H9 (cell line): Measurements from ENCODE around the gene PRSS2. TPM values are rescaled to one million over a fixed set of nuclear protein-coding genes. Genes with fewer than 3 reads are reported as not detected.
"Not testable (repeated sequence)": the region's sequence is repeated elsewhere in the genome, so short reads cannot be mapped to it uniquely, and the experiment has no call there.

ENCODE experiments used
- DNase-seq: peaks from one replicate; pipeline ENCODE4 v3.0.0-alpha.2; 2017
- H2AFZ ChIP-seq: one replicate; pipeline ENCODE4 v1.6.1; 2013; ENCODE audit warnings: mild to moderate bottlenecking, low read length, control low read depth, moderate library complexity
- H2AK5ac ChIP-seq: 2 replicates; pipeline ENCODE4 v1.6.1; 2013; ENCODE audit warnings: low read length, control low read depth, mixed read lengths; ENCODE audit not compliant: insufficient read length
- H2BK120ac ChIP-seq: one replicate; pipeline ENCODE4 v1.6.1; 2013; ENCODE audit warnings: low read depth, mild to moderate bottlenecking, low read length, control low read depth, inconsistent platforms; ENCODE audit not compliant: poor library complexity, severe bottlenecking
- H2BK12ac ChIP-seq: 2 replicates; pipeline ENCODE4 v1.6.1; 2013; ENCODE audit warnings: low read length, control low read depth, mixed read lengths, low read depth; ENCODE audit not compliant: insufficient read length
- H2BK15ac ChIP-seq: 2 replicates; pipeline ENCODE4 v1.6.1; 2013; ENCODE audit warnings: low read depth, low read length, control low read depth
- H2BK20ac ChIP-seq: one replicate; pipeline ENCODE4 v1.6.1; 2013; ENCODE audit warnings: low read depth, mild to moderate bottlenecking, low read length, control low read depth, inconsistent platforms; ENCODE audit not compliant: poor library complexity, severe bottlenecking
- H2BK5ac ChIP-seq: 2 replicates; pipeline ENCODE4 v1.6.1; 2013; ENCODE audit warnings: low read length, control low read depth, mixed read lengths; ENCODE audit not compliant: insufficient read length
- H3K14ac ChIP-seq: 2 replicates; pipeline ENCODE4 v1.6.1; 2013; ENCODE audit warnings: low read length, control low read depth; ENCODE audit not compliant: insufficient read depth
- H3K18ac ChIP-seq: 2 replicates; pipeline ENCODE4 v1.6.1; 2013; ENCODE audit warnings: low read depth, mild to moderate bottlenecking, mixed read lengths, low read length, control low read depth; ENCODE audit not compliant: insufficient read length
- H3K23ac ChIP-seq: 2 replicates; pipeline ENCODE4 v1.6.1; 2013; ENCODE audit warnings: low read length, control low read depth, mixed read lengths, low read depth; ENCODE audit not compliant: insufficient read length
- H3K23me2 ChIP-seq: 2 replicates; pipeline ENCODE4 v1.6.1; 2013; ENCODE audit warnings: low read depth, mild to moderate bottlenecking, mixed read lengths, low read length, control low read depth; ENCODE audit not compliant: insufficient read length, poor library complexity, severe bottlenecking
- H3K27ac ChIP-seq: 2 replicates; pipeline ENCODE4 v1.5.1; 2013; ENCODE audit warnings: low read length, control low read depth, mixed read lengths, low read depth; ENCODE audit not compliant: insufficient read length
- H3K27me3 ChIP-seq: 2 replicates; pipeline ENCODE4 v1.6.1; 2013; ENCODE audit warnings: low read length, control low read depth, inconsistent platforms; ENCODE audit not compliant: insufficient read depth
- H3K4ac ChIP-seq: 2 replicates; pipeline ENCODE4 v1.6.1; 2013; ENCODE audit warnings: low read depth, mild to moderate bottlenecking, control low read depth, inconsistent platforms, low read length, moderate library complexity
- H3K4me1 ChIP-seq: 2 replicates; pipeline ENCODE4 v1.6.1; 2013; ENCODE audit warnings: low read length, control low read depth, inconsistent platforms; ENCODE audit not compliant: insufficient read depth
- H3K4me2 ChIP-seq: 2 replicates; pipeline ENCODE4 v1.6.1; 2013; ENCODE audit warnings: low read length, control low read depth, mixed read lengths; ENCODE audit not compliant: insufficient read length, insufficient read depth
- H3K56ac ChIP-seq: 2 replicates; pipeline ENCODE4 v1.6.1; 2013; ENCODE audit warnings: low read depth, mild to moderate bottlenecking, mixed read lengths, low read length, control low read depth; ENCODE audit not compliant: insufficient read length
- H3K79me1 ChIP-seq: 2 replicates; pipeline ENCODE4 v1.6.1; 2013; ENCODE audit warnings: low read depth, mild to moderate bottlenecking, moderate library complexity, low read length, control low read depth, inconsistent platforms; ENCODE audit not compliant: insufficient read depth, poor library complexity, severe bottlenecking
- H3K79me2 ChIP-seq: 2 replicates; pipeline ENCODE4 v1.6.1; 2013; ENCODE audit warnings: low read length, control low read depth, inconsistent platforms; ENCODE audit not compliant: insufficient read depth
- H3K9ac ChIP-seq: 2 replicates; pipeline ENCODE4 v1.6.1; 2013; ENCODE audit warnings: low read length, control low read depth, mixed read lengths; ENCODE audit not compliant: insufficient read length; ENCODE audit errors: extremely low read depth
- H3K9me3 ChIP-seq: one replicate; pipeline ENCODE4 v1.6.1; 2013; ENCODE audit warnings: low read depth, low read length, inconsistent platforms; ENCODE audit not compliant: control insufficient read depth
- H3T11ph ChIP-seq: one replicate; pipeline ENCODE4 v1.6.1; 2013; ENCODE audit warnings: mild to moderate bottlenecking, low read length, control low read depth, inconsistent platforms
- H4K20me1 ChIP-seq: one replicate; pipeline ENCODE4 v1.6.1; 2013; ENCODE audit not compliant: control insufficient read depth, insufficient read length, insufficient read depth
- H4K5ac ChIP-seq: 2 replicates; pipeline ENCODE4 v1.6.1; 2013; ENCODE audit warnings: low read depth, mild to moderate bottlenecking, mixed read lengths, low read length, control low read depth; ENCODE audit not compliant: insufficient read length
- H4K8ac ChIP-seq: replicated peaks from 2 replicates; pipeline ENCODE4 v1.6.1; 2013; ENCODE audit warnings: low read length, control low read depth, mixed read lengths, low read depth; ENCODE audit not compliant: insufficient read length
- H4K91ac ChIP-seq: 2 replicates; pipeline ENCODE4 v1.6.1; 2013; ENCODE audit warnings: low read depth, mild to moderate bottlenecking, moderate library complexity, mixed read lengths, low read length, control low read depth; ENCODE audit not compliant: insufficient read length
- H3K27ac Mint-ChIP-seq, 3 experiments: 2 replicates in 2 of 3; 3 replicates in 1 of 3; pipeline ENCODE4 v1.8.0; 2020 to 2021; ENCODE audit warnings: mixed read lengths in 3 of 3, mild to moderate bottlenecking in 1 of 3, moderate library complexity in 1 of 3
- H3K27me3 Mint-ChIP-seq: 2 replicates; pipeline ENCODE4 v1.8.0; 2021; ENCODE audit warnings: low read depth, mild to moderate bottlenecking, moderate library complexity, mixed read lengths
- H3K36me3 Mint-ChIP-seq, 3 experiments: 2 replicates in 2 of 3; 3 replicates in 1 of 3; pipeline ENCODE4 v1.8.0; 2020 to 2021; ENCODE audit warnings: low read depth in 3 of 3, mixed read lengths in 3 of 3; ENCODE audit not compliant: insufficient read depth in 1 of 3
- H3K4me1 Mint-ChIP-seq, 2 experiments: 2 replicates each; pipeline ENCODE4 v1.8.0; 2020; ENCODE audit warnings: mixed read lengths in 2 of 2
- H3K4me3 Mint-ChIP-seq, 2 experiments: 2 replicates in 1 of 2; 3 replicates in 1 of 2; pipeline ENCODE4 v1.8.0; 2020 to 2021; ENCODE audit warnings: mild to moderate bottlenecking in 2 of 2, mixed read lengths in 2 of 2, moderate library complexity in 1 of 2
- H3K9me3 Mint-ChIP-seq, 2 experiments: 2 replicates in 1 of 2; 3 replicates in 1 of 2; pipeline ENCODE4 v1.8.0; 2020; ENCODE audit warnings: mild to moderate bottlenecking in 2 of 2, mixed read lengths in 2 of 2, moderate library complexity in 1 of 2
- CTCF ChIP-seq: fragments of 200-600 bp; sonication (generic); conservative IDR thresholded peaks from 3 replicates; pipeline ENCODE4 v1.8.0; 2021; ENCODE audit warnings: antibody characterized with exemption, mild to moderate bottlenecking
- WGBS: extraction: QIAGEN DNeasy Blood & Tissue Kit; methylation state at CpG from one replicate; pipeline ENCODE4 v1.1.7; 2013; ENCODE audit warnings: missing lambda C conversion rate, low lambda C conversion rate, mixed read lengths; ENCODE audit not compliant: insufficient read length; ENCODE audit errors: extremely low coverage; 5-methylcytosine and 5-hydroxymethylcytosine counted together
- total RNA-seq: library from RNA; stranded (reverse); gene quantifications from 2 replicates; pipeline ENCODE4 v1.2.1, GENCODE V29; 2021

The PRSS2 gene
- total RNA-seq, 1 experiment from 2014 or later: not detected

GRCh38 chr7:142774826-142775225 lies 4.1 kb downstream of the PRSS2 start:
- no peaks in the 10 kb centered on the region for H3K36me3 Mint-ChIP-seq
- H2BK5ac ChIP-seq: no peak overlapping the region
- no peak overlapping the region for H4K91ac ChIP-seq
- no peak overlapping the region for H3K9ac ChIP-seq
- no peak overlapping the region for H3K23ac ChIP-seq
- no peak overlapping the region for H3K4ac ChIP-seq
- H3K23me2 ChIP-seq: no peaks in the 10 kb centered on the region
- peaks cover 3 to 5% of the 10 kb centered on the region in 2 experiments; a peak in 3 of 4 replicates for H3K4me1 Mint-ChIP-seq
- H2AK5ac ChIP-seq: no peak overlapping the region
- no peaks in the 10 kb centered on the region for H3K79me1 ChIP-seq
- no peak for DNase-seq
- H2AFZ ChIP-seq: no peak overlapping the region
- TF ChIP-seq CTCF: no peak
- no peak overlapping the region for H2BK20ac ChIP-seq
- H3K14ac ChIP-seq: no peak overlapping the region
- no peak overlapping the region for H3K56ac ChIP-seq
- no peak overlapping the region for H3K27ac ChIP-seq
- no peaks in the 10 kb centered on the region for H3K27me3 ChIP-seq
- no peak overlapping the region for H3K4me3 Mint-ChIP-seq
- H3K79me2 ChIP-seq: no peaks in the 10 kb centered on the region
- H4K20me1 ChIP-seq: no peaks in the 10 kb centered on the region
- no peak overlapping the region for H3T11ph ChIP-seq
- no CpG with 5 or more reads among the region's 8 CpGs for WGBS
- no peak overlapping the region for H2BK12ac ChIP-seq
- no peaks in the 10 kb centered on the region for H3K9me3 ChIP-seq
- H3K18ac ChIP-seq: no peak overlapping the region
- H3K27ac Mint-ChIP-seq: no peak overlapping the region
- H3K9me3 Mint-ChIP-seq: no peaks in the 10 kb centered on the region
- H3K27me3 Mint-ChIP-seq: peaks cover 8% of the 10 kb centered on the region
- H3K4me2 ChIP-seq: no peak overlapping the region
- H4K5ac ChIP-seq: no peak overlapping the region
- H3K4me1 ChIP-seq: no peaks in the 10 kb centered on the region
- H4K8ac ChIP-seq: no peak overlapping the region
- no peak overlapping the region for H2BK120ac ChIP-seq
- no peak overlapping the region for H2BK15ac ChIP-seq

- not testable (repeated sequence) for DNase-seq, H3K79me2 ChIP-seq, H3K14ac ChIP-seq, H3K4me1 ChIP-seq, H3K4ac ChIP-seq, H3K18ac ChIP-seq, H3K27ac ChIP-seq, H2AK5ac ChIP-seq, H3K9me3 ChIP-seq, H3K9ac ChIP-seq, H3K23ac ChIP-seq, H4K5ac ChIP-seq, H3T11ph ChIP-seq, H3K4me3 Mint-ChIP-seq, H2BK20ac ChIP-seq, H3K9me3 Mint-ChIP-seq, H2BK12ac ChIP-seq, H3K36me3 Mint-ChIP-seq, H4K20me1 ChIP-seq, H3K79me1 ChIP-seq, H2BK15ac ChIP-seq, H3K4me1 Mint-ChIP-seq, H3K23me2 ChIP-seq, H2BK5ac ChIP-seq, H3K27ac Mint-ChIP-seq, H2BK120ac ChIP-seq, H4K91ac ChIP-seq, H3K56ac ChIP-seq, H4K8ac ChIP-seq, H3K4me2 ChIP-seq, H3K27me3 ChIP-seq, H2AFZ ChIP-seq, H3K27me3 Mint-ChIP-seq
- no CpG with 5 or more reads among the region's 6 CpGs for WGBS
These were observed 4.8 kb downstream of the PRSS2 start for GRCh38 chr7:142775351-142776115.
